Neural cell (in vitro differentiated cells): ENCODE data around the gene SAA1. TPM values are rescaled to one million over a fixed set of nuclear protein-coding genes. Genes with fewer than 3 reads are reported as not detected.

ENCODE experiments used
- H2AFZ ChIP-seq: fragments of 200-600, 300-800 bp; sonication (generic), shearing (Covaris generic); 2 replicates; pipeline ENCODE4 v1.6.0; 2014; ENCODE audit warnings: low read depth, mild to moderate bottlenecking, antibody characterized with exemption, low read length, moderate library complexity
- H3F3A ChIP-seq: fragments of 200-600 bp; shearing (Covaris generic); 2 replicates; pipeline ENCODE4 v1.6.1; 2016; ENCODE audit warnings: mild to moderate bottlenecking, moderate library complexity, mixed read lengths, antibody characterized with exemption, low read length; ENCODE audit not compliant: insufficient read depth, poor library complexity, severe bottlenecking
- H3K27ac ChIP-seq: fragments of 200-600, 300-800 bp; sonication (generic), shearing (Covaris generic); 2 replicates; pipeline ENCODE4 v1.5.1; 2014; ENCODE audit warnings: mild to moderate bottlenecking, low read length, moderate library complexity
- H3K27me3 ChIP-seq: fragments of 300-800, 200-600 bp; sonication (generic), shearing (Covaris generic); 2 replicates; pipeline ENCODE4 v1.6.0; 2014; ENCODE audit warnings: mild to moderate bottlenecking, low read depth, low read length, moderate library complexity; ENCODE audit not compliant: insufficient read depth
- H3K36me3 ChIP-seq: fragments of 300-800, 200-600 bp; sonication (generic), shearing (Covaris generic); 2 replicates; pipeline ENCODE4 v1.5.1; 2014; ENCODE audit warnings: mild to moderate bottlenecking, antibody characterized with exemption, low read length, moderate library complexity; ENCODE audit not compliant: insufficient read depth
- H3K4me2 ChIP-seq: fragments of 300-800, 200-600 bp; sonication (generic), shearing (Covaris generic); 2 replicates; pipeline ENCODE4 v1.6.0; 2014; ENCODE audit warnings: mild to moderate bottlenecking, low read length
- H3K4me3 ChIP-seq: fragments of 300-800, 200-600 bp; sonication (generic), shearing (Covaris generic); 2 replicates; pipeline ENCODE4 v1.5.1; 2014; ENCODE audit warnings: mild to moderate bottlenecking, low read length, moderate library complexity
- H3K79me2 ChIP-seq: fragments of 200-600 bp; shearing (Covaris generic); replicated peaks from 2 replicates; pipeline ENCODE4 v1.6.0; 2014; ENCODE audit warnings: mild to moderate bottlenecking, low read length, moderate library complexity; ENCODE audit not compliant: insufficient read depth
- H3K9ac ChIP-seq: fragments of 300-800, 200-600 bp; sonication (generic), shearing (Covaris generic); 2 replicates; pipeline ENCODE4 v1.6.1; 2016; ENCODE audit warnings: mild to moderate bottlenecking, low read length, mixed read lengths
- H3K9me2 ChIP-seq: fragments of 200-600 bp; shearing (Covaris generic); 2 replicates; pipeline ENCODE4 v1.6.1; 2016; ENCODE audit warnings: mild to moderate bottlenecking, low read length, mixed read lengths; ENCODE audit not compliant: insufficient read depth
- H3K9me3 ChIP-seq: fragments of 200-600, 300-800 bp; sonication (generic), shearing (Covaris generic); 2 replicates; pipeline ENCODE4 v1.6.1; 2016; ENCODE audit warnings: mild to moderate bottlenecking, mixed run types, low read length, moderate library complexity, mixed read lengths
- H4K20me1 ChIP-seq: fragments of 200-600 bp; shearing (Covaris generic); 2 replicates; pipeline ENCODE4 v1.6.1; 2016; ENCODE audit warnings: mild to moderate bottlenecking, mixed run types; ENCODE audit not compliant: insufficient read depth
- EP300 ChIP-seq: fragments of 450-650 bp; conservative IDR thresholded peaks from 2 replicates; pipeline ENCODE4 v1.6.1; 2014; ENCODE audit warnings: antibody characterized with exemption, mild to moderate bottlenecking, moderate library complexity; ENCODE audit not compliant: poor library complexity, severe bottlenecking
- EZH2 ChIP-seq: fragments of 200-600, 300-800 bp; shearing (Covaris generic), sonication (generic); IDR thresholded peaks from 2 replicates; pipeline ENCODE4 v1.6.1; 2014; ENCODE audit warnings: antibody characterized with exemption, low read length, borderline replicate concordance, mild to moderate bottlenecking; ENCODE audit not compliant: insufficient read depth, poor library complexity, severe bottlenecking
- MXI1 ChIP-seq: fragments of 450-650 bp; conservative IDR thresholded peaks from 2 replicates; pipeline ENCODE4 v1.6.1; 2014; ENCODE audit warnings: antibody characterized with exemption, mild to moderate bottlenecking; ENCODE audit not compliant: poor library complexity, severe bottlenecking
- POLR2AphosphoS5 ChIP-seq: IDR thresholded peaks from 2 replicates; pipeline ENCODE4 v1.6.1; 2012
- RAD21 ChIP-seq: fragments of 450-650 bp; conservative IDR thresholded peaks from 2 replicates; pipeline ENCODE4 v1.6.1; 2014; ENCODE audit warnings: antibody characterized with exemption, mild to moderate bottlenecking, moderate library complexity
- SMC3 ChIP-seq: fragments of 450-650 bp; conservative IDR thresholded peaks from 2 replicates; pipeline ENCODE4 v1.6.1; 2014; ENCODE audit warnings: antibody characterized with exemption, mild to moderate bottlenecking, moderate library complexity; ENCODE audit not compliant: poor library complexity
- TAF1 ChIP-seq: IDR thresholded peaks from 2 replicates; pipeline ENCODE4 v1.6.1; 2012; ENCODE audit warnings: low read depth
- polyA plus RNA-seq: library from polyadenylated mRNA; depleted of rRNA; stranded (reverse); fragments of >200 nt; gene quantifications from 2 replicates; pipeline ENCODE4 v1.2.3, GENCODE V29; 2014
- TF ChIP-seq, protein P1 (sequence below): fragments of 450-650 bp; IDR thresholded peaks from 2 replicates; pipeline ENCODE4 v1.5.1; 2014; ENCODE audit warnings: antibody characterized with exemption, mild to moderate bottlenecking, moderate library complexity; ENCODE audit not compliant: poor library complexity, severe bottlenecking
- TF ChIP-seq, protein P2 (sequence below): IDR thresholded peaks from 2 replicates; pipeline ENCODE4 v1.6.1; 2012; ENCODE audit warnings: borderline replicate concordance

SAA1 gene
- polyA plus RNA-seq, 1 donor from 2014 or later, result not detected

- no peak overlapping the region for H3K4me3 ChIP-seq
- TF ChIP-seq EP300 (no peak), RAD21 (no peak), MXI1 (no peak)
- TF ChIP-seq, protein P1, sequence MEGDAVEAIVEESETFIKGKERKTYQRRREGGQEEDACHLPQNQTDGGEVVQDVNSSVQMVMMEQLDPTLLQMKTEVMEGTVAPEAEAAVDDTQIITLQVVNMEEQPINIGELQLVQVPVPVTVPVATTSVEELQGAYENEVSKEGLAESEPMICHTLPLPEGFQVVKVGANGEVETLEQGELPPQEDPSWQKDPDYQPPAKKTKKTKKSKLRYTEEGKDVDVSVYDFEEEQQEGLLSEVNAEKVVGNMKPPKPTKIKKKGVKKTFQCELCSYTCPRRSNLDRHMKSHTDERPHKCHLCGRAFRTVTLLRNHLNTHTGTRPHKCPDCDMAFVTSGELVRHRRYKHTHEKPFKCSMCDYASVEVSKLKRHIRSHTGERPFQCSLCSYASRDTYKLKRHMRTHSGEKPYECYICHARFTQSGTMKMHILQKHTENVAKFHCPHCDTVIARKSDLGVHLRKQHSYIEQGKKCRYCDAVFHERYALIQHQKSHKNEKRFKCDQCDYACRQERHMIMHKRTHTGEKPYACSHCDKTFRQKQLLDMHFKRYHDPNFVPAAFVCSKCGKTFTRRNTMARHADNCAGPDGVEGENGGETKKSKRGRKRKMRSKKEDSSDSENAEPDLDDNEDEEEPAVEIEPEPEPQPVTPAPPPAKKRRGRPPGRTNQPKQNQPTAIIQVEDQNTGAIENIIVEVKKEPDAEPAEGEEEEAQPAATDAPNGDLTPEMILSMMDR, result no peak
Observed at GRCh38 chr11:18307461-18308139, 41.5 kb downstream of the SAA1 start.

DNA sequence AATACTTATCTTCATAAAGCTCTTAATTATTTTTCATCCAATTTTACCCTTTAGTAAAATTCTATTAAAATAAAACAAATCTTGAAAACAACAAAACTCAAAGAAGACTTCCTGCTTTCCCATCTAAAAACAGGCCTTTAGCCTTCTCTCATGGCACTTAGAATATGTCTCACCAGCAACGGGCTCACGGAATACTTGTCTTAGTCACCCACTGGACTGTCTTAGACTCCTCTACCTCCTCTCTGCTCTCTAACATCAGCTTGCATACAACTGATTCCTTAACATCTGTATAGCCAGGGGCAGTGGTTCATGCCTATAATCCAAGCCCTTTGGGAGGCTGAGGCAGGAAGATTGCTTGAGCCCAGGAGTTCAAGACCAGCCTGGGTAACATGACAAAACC, 42.2 kb downstream of the SAA1 start:
- TF ChIP-seq, protein P1, result no peak
- TF ChIP-seq POLR2AphosphoS5 (no peak), SMC3 (no peak), MXI1 (no peak), TAF1 (no peak)
- peaks cover 6% of the 10 kb centered on the region for H3K36me3 ChIP-seq
- no peaks in the 10 kb centered on the region for H3K9me2 ChIP-seq
- H3K27ac ChIP-seq, result no peak overlapping the region
- H3K9ac ChIP-seq, result no peak overlapping the region
- no peaks in the 10 kb centered on the region for H3K79me2 ChIP-seq
- no peaks in the 10 kb centered on the region for H3K27me3 ChIP-seq
- no peaks in the 10 kb centered on the region for H3K9me3 ChIP-seq
- no peak overlapping the region for H3K4me2 ChIP-seq
- H3F3A ChIP-seq, result no peaks in the 10 kb centered on the region
- no peak overlapping the region for H2AFZ ChIP-seq
- no peaks in the 10 kb centered on the region for H4K20me1 ChIP-seq
- no peak overlapping the region for H3K4me3 ChIP-seq

More at GRCh38 chr11:18307461-18308139, 41.5 kb downstream of the SAA1 start:
- Histone ChIP-seq H3K36me3 (peaks cover 6% of the 10 kb centered on the region), H3K4me2 (no peak overlapping the region), H3K27me3 (no peaks in the 10 kb centered on the region), H4K20me1 (no peaks in the 10 kb centered on the region), H3K9me3 (no peaks in the 10 kb centered on the region), H2AFZ (no peak overlapping the region), H3F3A (no peaks in the 10 kb centered on the region), H3K27ac (no peak overlapping the region), H3K9ac (no peak overlapping the region), H3K9me2 (no peaks in the 10 kb centered on the region), H3K79me2 (no peaks in the 10 kb centered on the region)

DNA sequence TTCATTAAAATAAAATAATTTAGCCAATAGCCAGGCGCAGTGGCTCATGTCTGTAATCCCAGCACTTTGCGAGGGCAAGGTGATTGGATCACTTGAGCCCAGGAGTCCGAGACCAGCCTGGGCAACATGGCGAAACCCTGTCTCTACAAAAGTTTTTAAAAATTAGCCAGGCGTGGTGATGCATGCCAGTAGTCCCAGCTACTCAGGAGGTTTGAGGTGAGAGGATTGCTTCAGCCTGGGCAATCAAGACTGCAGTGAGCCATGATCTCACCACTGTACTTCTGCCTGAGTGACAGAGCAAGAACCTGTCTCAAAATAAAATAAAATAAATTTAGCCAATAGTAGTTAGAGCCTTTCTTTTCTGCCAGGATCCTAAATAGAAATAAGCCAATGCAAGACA, 43.6 kb downstream of the SAA1 start:
- Histone ChIP-seq H2AFZ (no peak overlapping the region), H3K9me3 (no peaks in the 10 kb centered on the region), H3F3A (no peaks in the 10 kb centered on the region), H3K79me2 (no peaks in the 10 kb centered on the region), H3K27ac (no peak overlapping the region), H3K36me3 (peaks cover 6% of the 10 kb centered on the region), H3K4me2 (no peak overlapping the region), H3K4me3 (no peak overlapping the region), H3K9me2 (no peaks in the 10 kb centered on the region), H4K20me1 (no peaks in the 10 kb centered on the region), H3K9ac (no peak overlapping the region), H3K27me3 (no peaks in the 10 kb centered on the region)
- TF ChIP-seq POLR2AphosphoS5 (no peak), EZH2 (no peak), SMC3 (no peak), RAD21 (no peak), TAF1 (no peak), EP300 (no peak), MXI1 (no peak)
- TF ChIP-seq, protein P2, sequence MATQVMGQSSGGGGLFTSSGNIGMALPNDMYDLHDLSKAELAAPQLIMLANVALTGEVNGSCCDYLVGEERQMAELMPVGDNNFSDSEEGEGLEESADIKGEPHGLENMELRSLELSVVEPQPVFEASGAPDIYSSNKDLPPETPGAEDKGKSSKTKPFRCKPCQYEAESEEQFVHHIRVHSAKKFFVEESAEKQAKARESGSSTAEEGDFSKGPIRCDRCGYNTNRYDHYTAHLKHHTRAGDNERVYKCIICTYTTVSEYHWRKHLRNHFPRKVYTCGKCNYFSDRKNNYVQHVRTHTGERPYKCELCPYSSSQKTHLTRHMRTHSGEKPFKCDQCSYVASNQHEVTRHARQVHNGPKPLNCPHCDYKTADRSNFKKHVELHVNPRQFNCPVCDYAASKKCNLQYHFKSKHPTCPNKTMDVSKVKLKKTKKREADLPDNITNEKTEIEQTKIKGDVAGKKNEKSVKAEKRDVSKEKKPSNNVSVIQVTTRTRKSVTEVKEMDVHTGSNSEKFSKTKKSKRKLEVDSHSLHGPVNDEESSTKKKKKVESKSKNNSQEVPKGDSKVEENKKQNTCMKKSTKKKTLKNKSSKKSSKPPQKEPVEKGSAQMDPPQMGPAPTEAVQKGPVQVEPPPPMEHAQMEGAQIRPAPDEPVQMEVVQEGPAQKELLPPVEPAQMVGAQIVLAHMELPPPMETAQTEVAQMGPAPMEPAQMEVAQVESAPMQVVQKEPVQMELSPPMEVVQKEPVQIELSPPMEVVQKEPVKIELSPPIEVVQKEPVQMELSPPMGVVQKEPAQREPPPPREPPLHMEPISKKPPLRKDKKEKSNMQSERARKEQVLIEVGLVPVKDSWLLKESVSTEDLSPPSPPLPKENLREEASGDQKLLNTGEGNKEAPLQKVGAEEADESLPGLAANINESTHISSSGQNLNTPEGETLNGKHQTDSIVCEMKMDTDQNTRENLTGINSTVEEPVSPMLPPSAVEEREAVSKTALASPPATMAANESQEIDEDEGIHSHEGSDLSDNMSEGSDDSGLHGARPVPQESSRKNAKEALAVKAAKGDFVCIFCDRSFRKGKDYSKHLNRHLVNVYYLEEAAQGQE, result no peak
- TF ChIP-seq, protein P1, result no peak
